ENCODE results near the gene CCDC181. TPM values are rescaled to one million over a fixed set of nuclear protein-coding genes. Genes with fewer than 3 reads are reported as not detected.

CCDC181 gene
- total RNA-seq, 1 donor, result 0.36 TPM

- Histone ChIP-seq H3K27me3 (ENCODE audit: insufficient read depth, low read length) (no peaks in the 10 kb centered on the region), H3K27ac (ENCODE audit: low read depth, low read length) (peak overlapping the region; percentile 89), H4K20me1 (ENCODE audit: insufficient read depth, low read length) (no peaks in the 10 kb centered on the region), H3K4me1 (ENCODE audit: insufficient read depth, low read length) (peaks cover 18% of the 10 kb centered on the region), H3K79me2 (ENCODE audit: insufficient read depth, low read length) (peaks cover 52% of the 10 kb centered on the region), H3K4me3 (ENCODE audit: insufficient read depth, low read length) (no peak overlapping the region), H3K4me2 (ENCODE audit: insufficient read depth, low read length) (peak overlapping the region; percentile 41), H2AFZ (ENCODE audit: low read length) (no peak overlapping the region), H3K36me3 (ENCODE audit: insufficient read depth, low read length) (no peaks in the 10 kb centered on the region), H3K9me3 (ENCODE audit: low read depth, low read length) (no peaks in the 10 kb centered on the region)
- peak; percentile 73 for DNase-seq (ENCODE audit: insufficient read length, low spot score, missing footprints)
- no peak for TF ChIP-seq CTCF (IDR thresholded peaks at IDR 0.05; ENCODE audit: extremely low read depth, low read depth, low read length)
These were observed 64.1 kb downstream of the CCDC181 start for GRCh38 chr1:169363046-169363730.

GRCh38 chr1:169361281-169361680 is 66.0 kb downstream of the CCDC181 start:
- H3K4me2 ChIP-seq (ENCODE audit: insufficient read depth, low read length), result no peak overlapping the region
- no peaks in the 10 kb centered on the region for H3K27me3 ChIP-seq (ENCODE audit: insufficient read depth, low read length)
- H3K4me1 ChIP-seq (ENCODE audit: insufficient read depth, low read length), result peaks cover 14% of the 10 kb centered on the region
- no peak for TF ChIP-seq CTCF (IDR thresholded peaks at IDR 0.05; ENCODE audit: extremely low read depth, low read depth, low read length)
- no peak overlapping the region for H2AFZ ChIP-seq (ENCODE audit: low read length)
- no peak for DNase-seq (ENCODE audit: insufficient read length, low spot score, missing footprints)
- no peak overlapping the region for H3K4me3 ChIP-seq (ENCODE audit: insufficient read depth, low read length)
- H3K27ac ChIP-seq (ENCODE audit: low read depth, low read length), result no peak overlapping the region
- no peaks in the 10 kb centered on the region for H3K9me3 ChIP-seq (ENCODE audit: low read depth, low read length)
- no peaks in the 10 kb centered on the region for H3K36me3 ChIP-seq (ENCODE audit: insufficient read depth, low read length)
- no peaks in the 10 kb centered on the region for H4K20me1 ChIP-seq (ENCODE audit: insufficient read depth, low read length)
- H3K79me2 ChIP-seq (ENCODE audit: insufficient read depth, low read length), result peaks cover 41% of the 10 kb centered on the region

GRCh38 chr1:169360415-169360814 is 66.9 kb downstream of the CCDC181 start:
- peaks cover 36% of the 10 kb centered on the region for H3K79me2 ChIP-seq (ENCODE audit: insufficient read depth, low read length)
- no peak overlapping the region for H3K4me3 ChIP-seq (ENCODE audit: insufficient read depth, low read length)
- H2AFZ ChIP-seq (ENCODE audit: low read length), result no peak overlapping the region
- no peak for DNase-seq (ENCODE audit: insufficient read length, low spot score, missing footprints)
- no peak for TF ChIP-seq CTCF (IDR thresholded peaks at IDR 0.05; ENCODE audit: extremely low read depth, low read depth, low read length)
- H3K36me3 ChIP-seq (ENCODE audit: insufficient read depth, low read length), result no peaks in the 10 kb centered on the region
- H3K9me3 ChIP-seq (ENCODE audit: low read depth, low read length), result no peaks in the 10 kb centered on the region
- no peaks in the 10 kb centered on the region for H4K20me1 ChIP-seq (ENCODE audit: insufficient read depth, low read length)
- no peaks in the 10 kb centered on the region for H3K27me3 ChIP-seq (ENCODE audit: insufficient read depth, low read length)
- peaks cover 14% of the 10 kb centered on the region for H3K4me1 ChIP-seq (ENCODE audit: insufficient read depth, low read length)
- H3K4me2 ChIP-seq (ENCODE audit: insufficient read depth, low read length), result no peak overlapping the region
- no peak overlapping the region for H3K27ac ChIP-seq (ENCODE audit: low read depth, low read length)

- no peaks in the 10 kb centered on the region for H3K9me3 ChIP-seq (ENCODE audit: low read depth, low read length)
- no peaks in the 10 kb centered on the region for H4K20me1 ChIP-seq (ENCODE audit: insufficient read depth, low read length)
- peak; percentile 77 for TF ChIP-seq CTCF (IDR thresholded peaks at IDR 0.05; ENCODE audit: extremely low read depth, low read depth, low read length)
- no peaks in the 10 kb centered on the region for H3K36me3 ChIP-seq (ENCODE audit: insufficient read depth, low read length)
- H3K27me3 ChIP-seq (ENCODE audit: insufficient read depth, low read length), result no peaks in the 10 kb centered on the region
- H3K4me2 ChIP-seq (ENCODE audit: insufficient read depth, low read length), result no peak overlapping the region
- no peak for DNase-seq (ENCODE audit: insufficient read length, low spot score, missing footprints)
- no peaks in the 10 kb centered on the region for H3K4me1 ChIP-seq (ENCODE audit: insufficient read depth, low read length)
- H3K27ac ChIP-seq (ENCODE audit: low read depth, low read length), result no peak overlapping the region
- peaks cover 3% of the 10 kb centered on the region for H3K79me2 ChIP-seq (ENCODE audit: insufficient read depth, low read length)
- no peak overlapping the region for H2AFZ ChIP-seq (ENCODE audit: low read length)
- H3K4me3 ChIP-seq (ENCODE audit: insufficient read depth, low read length), result no peak overlapping the region
These were observed 78.8 kb downstream of the CCDC181 start for GRCh38 chr1:169348383-169349036.
